ENCODE measurements around the gene ARSA.

DNA sequence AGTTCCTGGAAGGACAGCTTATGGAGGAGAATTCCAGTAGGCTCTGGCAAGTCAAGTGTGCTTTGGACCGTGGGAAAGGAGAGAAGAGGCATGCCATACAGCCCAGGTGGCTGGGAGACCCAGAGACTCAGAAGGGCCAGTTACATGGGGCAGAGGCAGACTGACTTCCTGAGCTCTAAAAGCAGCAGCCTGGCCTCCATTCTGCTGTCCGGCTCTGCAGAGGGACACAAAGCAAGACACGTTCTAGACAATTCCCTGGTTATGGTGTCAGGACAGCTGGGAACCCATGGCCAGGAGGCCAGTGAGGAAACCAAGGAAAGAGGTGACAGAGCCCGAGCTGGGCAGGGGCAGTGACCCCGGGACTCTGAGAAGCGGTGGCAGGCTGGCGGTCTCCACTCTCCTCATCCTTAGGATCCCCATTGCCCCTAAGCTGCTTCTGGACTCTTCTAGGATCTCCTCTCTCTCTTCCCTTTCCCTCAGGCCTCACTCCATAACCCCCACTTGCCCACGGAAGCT lies 52.5 kb downstream of the ARSA start:
- TF ChIP-seq, protein P1, sequence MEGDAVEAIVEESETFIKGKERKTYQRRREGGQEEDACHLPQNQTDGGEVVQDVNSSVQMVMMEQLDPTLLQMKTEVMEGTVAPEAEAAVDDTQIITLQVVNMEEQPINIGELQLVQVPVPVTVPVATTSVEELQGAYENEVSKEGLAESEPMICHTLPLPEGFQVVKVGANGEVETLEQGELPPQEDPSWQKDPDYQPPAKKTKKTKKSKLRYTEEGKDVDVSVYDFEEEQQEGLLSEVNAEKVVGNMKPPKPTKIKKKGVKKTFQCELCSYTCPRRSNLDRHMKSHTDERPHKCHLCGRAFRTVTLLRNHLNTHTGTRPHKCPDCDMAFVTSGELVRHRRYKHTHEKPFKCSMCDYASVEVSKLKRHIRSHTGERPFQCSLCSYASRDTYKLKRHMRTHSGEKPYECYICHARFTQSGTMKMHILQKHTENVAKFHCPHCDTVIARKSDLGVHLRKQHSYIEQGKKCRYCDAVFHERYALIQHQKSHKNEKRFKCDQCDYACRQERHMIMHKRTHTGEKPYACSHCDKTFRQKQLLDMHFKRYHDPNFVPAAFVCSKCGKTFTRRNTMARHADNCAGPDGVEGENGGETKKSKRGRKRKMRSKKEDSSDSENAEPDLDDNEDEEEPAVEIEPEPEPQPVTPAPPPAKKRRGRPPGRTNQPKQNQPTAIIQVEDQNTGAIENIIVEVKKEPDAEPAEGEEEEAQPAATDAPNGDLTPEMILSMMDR (IDR thresholded peaks at IDR 0.05; ENCODE audit: low read length) = no peak
- no peak for TF ChIP-seq EZH2 (IDR thresholded peaks at IDR 0.05; ENCODE audit: borderline replicate concordance, low read length)

All from OCI-LY1 (cell line).